Erythroblast (primary cell): ENCODE data around the gene PDCD6IP.

Experiments used
- DNase-seq, 2 experiments: peaks; one replicate each; lab custom pipeline; 2025; lab: John Stamatoyannopoulos, UW
- GATA1 ChIP-seq: IDR thresholded peaks from 2 replicates; pipeline ENCODE4 v1.6.1; 2011; ENCODE audit warnings: low read depth, mild to moderate bottlenecking, control low read depth, low read length, moderate library complexity
- POLR2A ChIP-seq: IDR thresholded peaks from 2 replicates; pipeline ENCODE4 v1.6.1; 2011; ENCODE audit warnings: mild to moderate bottlenecking, low read length

Gene PDCD6IP

DNA sequence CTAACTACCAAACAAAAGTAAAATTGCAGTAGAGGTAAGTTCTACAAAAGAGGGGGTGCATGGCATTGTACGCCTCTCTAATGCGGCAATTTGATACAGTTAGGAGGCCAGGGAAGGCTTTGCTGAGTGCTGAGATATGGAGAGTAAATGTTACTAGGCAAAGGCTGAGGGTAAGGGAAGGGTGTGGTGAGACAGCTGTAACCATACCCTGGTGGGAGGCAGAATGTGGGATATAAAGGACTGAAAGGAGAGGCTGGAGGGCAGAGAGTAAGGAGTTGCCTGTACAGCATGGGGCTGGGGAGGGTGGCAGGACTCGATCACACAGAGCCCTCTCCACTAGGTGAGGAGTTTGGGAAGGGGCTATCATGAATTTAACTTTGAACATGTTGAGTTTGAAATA lies 106.3 kb downstream of the PDCD6IP start:
- no peak for TF ChIP-seq GATA1
- no peak for TF ChIP-seq POLR2A
- no peak for DNase-seq

DNA sequence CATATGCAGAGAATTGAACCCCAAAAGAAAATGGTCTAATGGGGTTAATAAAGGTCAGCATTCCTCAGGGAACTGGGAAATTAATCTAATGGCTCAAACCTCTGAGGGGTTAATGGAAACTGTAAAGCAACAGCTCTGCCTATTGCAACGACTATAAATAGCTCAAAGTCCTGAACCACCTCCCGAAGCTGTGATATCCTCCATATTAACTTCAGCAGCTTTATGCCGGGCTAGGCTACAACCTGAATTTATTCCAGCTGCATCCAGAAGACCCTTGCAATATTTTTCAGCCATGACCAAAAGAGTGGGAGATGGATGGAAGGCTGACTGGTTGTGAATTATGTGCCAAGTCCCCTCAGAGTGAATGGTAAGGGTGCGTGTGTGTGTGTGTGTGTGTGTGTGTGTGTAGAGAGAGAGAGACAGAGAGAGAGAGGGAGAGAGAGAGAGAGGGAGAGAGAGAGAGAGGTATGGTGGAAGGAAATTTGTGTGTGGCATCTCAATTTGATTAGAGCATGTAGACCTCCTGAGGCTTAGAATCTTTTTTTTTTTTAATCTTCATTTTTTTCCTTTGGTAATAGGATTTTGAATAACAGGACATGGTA lies 109.9 kb downstream of the PDCD6IP start:
- DNase-seq = no peak
- no peak for TF ChIP-seq GATA1
- TF ChIP-seq POLR2A = no peak

DNA sequence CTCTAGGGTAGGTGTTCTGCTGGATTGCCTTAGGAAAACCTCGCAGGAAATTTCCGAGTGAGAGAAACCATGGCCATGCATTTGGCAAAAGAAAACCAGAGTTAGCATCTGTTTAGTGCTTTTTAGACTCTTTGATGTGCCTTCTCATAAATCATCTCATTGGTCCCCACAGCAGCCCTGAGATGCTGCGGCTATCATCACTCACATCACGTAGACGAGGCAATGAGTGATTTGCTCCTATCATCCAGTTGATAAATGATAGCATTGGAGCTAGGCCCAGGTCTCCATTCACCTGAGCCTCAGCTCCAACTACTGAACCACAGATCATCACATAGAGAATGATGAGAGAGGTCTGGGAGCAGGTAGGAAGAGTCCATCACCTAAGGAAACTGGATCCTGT lies 111.1 kb downstream of the PDCD6IP start:
- no peak for DNase-seq
- TF ChIP-seq GATA1 (no peak), POLR2A (no peak)

DNA sequence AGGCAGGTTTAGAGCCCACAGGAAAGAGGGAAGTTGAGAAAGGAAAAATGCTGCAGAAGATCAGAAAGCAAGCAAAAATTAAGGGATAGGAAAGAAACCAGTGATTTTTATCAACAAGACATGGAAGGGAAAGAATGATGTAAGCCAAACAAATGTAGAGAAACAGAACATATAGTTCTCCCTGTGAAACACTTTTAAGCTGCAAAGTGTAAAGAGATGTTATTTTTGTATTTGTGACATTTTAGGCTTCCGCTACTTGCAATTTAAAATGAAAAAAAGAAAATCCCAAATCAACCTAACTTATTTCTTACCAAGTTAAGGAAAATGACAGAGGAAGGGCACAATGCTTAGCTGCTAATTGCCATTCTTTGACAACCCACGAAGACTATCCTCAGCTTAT lies 111.6 kb downstream of the PDCD6IP start:
- DNase-seq = no peak
- TF ChIP-seq POLR2A (no peak), GATA1 (no peak)

DNA sequence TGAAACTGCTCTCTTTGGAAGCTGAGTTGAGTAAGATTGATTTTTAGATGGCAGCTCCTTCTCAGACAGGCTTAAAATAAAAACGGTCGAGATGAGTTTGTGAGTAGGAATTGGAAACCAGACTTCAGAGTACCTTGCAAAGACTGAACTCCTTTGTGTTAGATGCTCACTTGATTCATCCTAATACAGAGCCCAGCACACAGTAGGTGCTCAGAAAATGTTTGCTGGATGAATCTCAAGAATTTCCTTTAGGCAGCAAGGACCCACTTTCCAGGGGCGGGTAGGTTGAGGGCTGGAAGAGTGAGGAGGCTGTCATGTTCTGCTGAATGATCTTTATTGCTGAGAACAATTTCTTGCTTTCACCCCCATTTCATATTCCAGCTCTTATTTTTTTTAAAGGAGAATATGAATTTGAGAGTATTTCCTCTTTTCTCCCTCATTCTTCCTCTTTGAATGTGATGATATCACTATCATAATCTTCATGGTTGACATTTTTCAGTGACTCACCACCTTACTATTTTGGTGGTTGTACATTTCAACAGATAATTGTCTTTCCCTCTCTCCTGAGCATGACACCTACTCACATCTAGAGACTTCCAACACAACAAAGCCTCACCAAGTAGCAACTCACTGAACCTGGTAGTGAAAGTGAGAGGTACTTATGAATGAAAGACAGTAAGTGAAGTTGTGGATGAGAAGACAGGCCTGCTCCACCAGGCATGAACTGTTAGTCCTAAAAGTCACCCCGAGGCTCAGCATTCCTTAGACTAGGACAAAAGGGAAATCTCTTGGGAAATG lies 113.3 kb downstream of the PDCD6IP start:
- no peak for DNase-seq
- TF ChIP-seq POLR2A (no peak), GATA1 (no peak)

DNA sequence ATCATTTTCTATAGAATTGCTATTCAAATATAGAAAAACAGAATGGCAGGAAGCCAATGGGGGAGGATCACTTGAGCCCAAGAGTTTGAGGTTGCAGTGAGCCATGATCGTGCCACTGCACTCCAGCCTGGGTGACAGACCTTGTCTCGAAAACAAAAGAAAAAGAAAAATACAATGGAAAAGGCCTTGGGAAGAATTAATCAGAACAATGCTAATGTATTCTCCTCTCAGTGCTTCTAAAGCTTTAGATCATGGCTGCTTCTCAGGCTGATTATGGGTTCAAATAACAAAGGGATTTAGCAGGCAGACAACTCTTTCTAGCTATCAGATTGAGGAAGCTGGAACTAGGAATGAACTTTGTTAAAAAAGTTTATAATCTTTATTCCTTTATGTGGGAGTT lies 115.8 kb downstream of the PDCD6IP start:
- TF ChIP-seq GATA1 (no peak), POLR2A (no peak)
- no peak for DNase-seq

DNA sequence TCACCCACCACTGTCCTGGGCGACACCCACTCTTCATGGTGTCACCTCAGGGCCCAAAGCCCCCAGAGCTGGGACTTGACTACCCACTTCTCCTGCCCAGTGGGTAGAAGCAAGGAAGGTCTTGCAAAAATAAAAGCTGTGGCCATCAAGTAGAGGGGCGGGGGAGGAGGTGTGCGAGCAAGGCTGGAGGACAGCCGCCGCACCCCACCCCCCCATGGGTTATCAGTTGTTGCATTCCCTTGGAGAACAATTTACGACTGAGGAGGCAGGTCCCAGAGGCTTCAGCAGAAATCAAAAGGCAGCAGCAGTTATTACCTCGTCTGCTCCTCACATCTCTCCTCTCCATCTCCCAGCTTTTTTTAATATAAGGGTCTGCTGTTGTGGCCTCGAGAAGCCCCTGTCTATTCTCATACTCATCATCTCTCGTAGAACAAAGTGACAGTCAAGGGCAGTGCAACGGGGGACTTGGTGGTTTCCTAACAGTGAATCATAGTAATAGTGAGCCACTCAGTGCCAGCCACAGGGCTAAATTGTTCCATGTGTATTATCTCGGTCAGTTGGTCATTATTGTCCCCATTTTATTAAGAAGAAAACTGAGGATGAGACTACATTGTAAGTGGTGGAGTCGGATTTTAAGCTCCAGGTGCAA lies 116.4 kb downstream of the PDCD6IP start:
- TF ChIP-seq GATA1 = no peak
- no peak for TF ChIP-seq POLR2A
- no peak for DNase-seq

DNA sequence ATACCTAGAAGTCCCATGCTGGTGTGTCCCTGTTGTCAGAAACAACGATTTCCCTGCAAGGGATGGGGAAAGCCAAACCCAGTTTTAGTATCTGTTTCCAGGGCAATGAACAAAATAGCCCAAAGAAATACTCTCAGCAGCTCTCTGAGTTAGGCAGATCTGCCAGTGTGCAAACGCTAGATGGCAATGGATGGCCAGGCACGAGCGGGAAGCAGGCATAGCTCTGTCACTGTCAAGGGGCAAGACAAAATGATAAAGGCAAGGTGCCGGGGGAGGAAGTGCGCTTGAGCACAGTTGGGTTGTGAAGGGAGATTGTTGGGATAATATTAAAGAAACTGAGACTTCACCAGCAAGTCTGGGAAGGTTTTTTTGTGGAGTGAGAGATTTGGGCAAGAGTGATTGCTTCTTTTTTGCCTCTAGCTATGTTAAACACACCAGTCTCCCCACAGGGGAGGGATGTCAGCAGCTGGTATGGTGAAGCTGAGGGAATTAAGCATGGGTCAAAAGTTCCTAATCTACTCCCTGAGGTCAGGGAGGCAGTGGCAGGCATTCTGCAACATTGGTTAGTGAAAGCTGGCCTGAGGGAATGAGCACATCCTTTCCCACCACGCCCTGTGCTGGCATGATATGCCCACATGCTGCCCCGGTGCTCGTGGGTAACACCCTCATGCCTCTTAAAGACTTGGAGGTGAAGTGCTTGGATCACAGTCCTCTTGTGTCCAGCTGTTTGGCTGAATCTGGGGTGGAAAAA lies 117.5 kb downstream of the PDCD6IP start:
- TF ChIP-seq GATA1 (no peak), POLR2A (no peak)
- DNase-seq = no peak

DNA sequence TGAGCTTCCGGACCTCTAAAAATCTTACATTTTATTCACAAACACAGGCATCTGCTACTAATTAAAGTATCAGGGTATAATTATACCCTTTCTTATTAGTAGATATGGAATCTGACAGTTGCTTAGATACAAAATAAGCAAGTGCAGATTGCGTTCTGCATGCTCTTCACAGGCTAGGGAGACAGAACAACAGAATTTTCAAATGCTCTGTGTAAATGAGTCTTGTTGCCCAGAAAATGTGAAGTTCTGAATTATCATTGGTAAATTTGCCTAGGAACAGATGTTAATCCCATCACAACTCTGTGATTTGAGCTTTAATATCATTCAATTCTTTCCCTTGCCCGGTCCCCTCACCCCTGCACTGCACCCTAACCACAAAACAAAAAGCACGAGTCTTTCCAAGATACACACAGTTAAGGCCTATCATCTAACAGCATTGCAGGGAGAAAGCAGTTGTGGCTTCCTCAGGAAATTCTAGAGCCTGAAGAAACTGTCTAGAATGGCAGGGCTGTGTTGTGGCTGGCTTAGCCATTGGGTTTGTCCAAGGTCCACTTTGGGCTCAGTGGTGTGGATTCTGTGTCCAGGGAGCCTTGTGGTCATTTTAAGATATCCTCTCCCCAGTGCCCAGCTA lies 119.8 kb downstream of the PDCD6IP start:
- TF ChIP-seq GATA1 = no peak
- DNase-seq = no peak
